COLO668 (cell line): Measurements from ENCODE around the gene LRRC8D.

Experiments
- DNase-seq: peaks from one replicate; lab custom pipeline; 2025; ENCODE audit not compliant: unreplicated experiment; lab: John Stamatoyannopoulos, UW

LRRC8D gene

DNA sequence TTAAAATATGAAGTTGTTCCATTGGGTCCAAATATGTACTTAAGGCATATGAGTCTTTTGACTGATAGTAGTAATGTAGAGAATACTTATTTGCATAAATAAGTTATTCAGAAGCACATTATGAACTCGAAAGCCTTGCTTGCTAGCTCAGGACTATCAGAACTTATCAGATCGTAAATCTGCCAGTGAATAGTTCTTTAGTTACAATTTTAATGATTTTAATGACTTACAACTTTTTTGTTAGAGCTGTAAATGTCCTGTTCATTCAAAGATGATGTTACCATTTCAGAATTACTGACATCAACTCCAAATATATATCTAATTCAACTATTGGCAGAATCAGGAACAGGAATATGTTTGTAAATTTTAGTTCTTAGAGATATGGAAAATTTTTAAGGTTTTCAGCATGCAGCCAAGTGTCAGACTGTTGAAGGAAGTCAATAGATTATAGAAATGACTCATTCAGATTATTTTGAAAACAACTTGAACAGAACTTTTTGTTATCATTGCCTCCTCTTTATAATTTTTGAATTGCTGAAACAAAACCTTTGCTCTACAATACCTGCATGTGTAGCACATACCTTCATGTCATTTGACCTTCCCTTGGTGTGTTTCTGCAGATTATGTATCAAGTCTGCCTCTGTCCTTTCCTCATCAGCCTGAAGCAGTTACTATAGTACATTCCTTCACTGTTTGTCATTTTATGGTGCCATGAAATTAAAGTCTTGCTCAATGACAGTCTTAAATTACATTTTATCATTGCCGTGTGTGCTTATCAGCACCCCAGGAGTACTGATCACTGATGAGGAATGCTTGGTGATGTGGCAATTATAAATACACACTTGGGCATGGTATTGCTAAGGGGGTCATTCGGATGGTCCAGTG lies 44.9 kb downstream of the LRRC8D start:
- no peak for DNase-seq

DNA sequence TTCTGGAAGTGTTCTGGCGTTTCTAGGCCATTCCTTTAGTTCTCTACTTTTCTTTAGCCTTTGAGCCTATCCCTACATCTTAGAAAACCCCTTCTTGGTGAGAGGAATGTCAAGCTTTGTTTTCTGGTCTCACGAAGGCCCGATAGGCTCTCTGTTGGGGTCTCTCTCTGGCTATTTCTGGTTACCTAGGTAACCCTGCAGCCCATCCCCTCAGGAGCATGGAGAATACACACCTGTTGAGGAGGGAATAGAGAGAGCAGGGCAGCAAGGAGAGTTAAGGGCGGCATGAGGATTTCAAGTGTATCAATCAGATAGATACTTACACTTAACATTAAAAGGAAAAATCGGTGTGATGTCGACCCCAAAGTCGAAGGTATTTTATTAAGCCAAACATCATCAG lies 45.7 kb downstream of the LRRC8D start:
- DNase-seq = no peak

GRCh38 chr1:89870998-89871397 lies 50.2 kb downstream of the LRRC8D start:
- no peak for DNase-seq

GRCh38 chr1:89871768-89872473 lies 51.1 kb downstream of the LRRC8D start:
- no peak for DNase-seq

- no peak for DNase-seq
Measured at GRCh38 chr1:89872567-89872966, 51.7 kb downstream of the LRRC8D start.

DNA sequence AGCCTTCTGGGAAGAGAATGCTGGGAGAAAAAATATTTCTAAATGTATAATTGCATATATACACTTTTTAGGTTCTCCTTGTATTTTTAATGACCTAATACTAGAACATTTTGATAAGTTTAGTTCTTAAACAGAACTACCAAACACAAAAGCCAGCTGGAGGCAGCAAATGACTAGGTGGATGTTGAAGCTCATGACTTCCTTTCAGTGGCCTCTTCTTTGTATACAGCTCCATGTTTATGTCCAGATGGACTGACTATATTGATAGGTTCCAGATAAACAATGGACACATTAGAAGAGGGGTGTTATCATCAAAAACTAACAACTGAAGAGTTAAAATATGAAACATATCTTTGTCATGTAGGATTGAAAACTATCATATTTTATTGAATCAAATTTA lies 52.5 kb downstream of the LRRC8D start:
- DNase-seq = no peak

GRCh38 chr1:89873770-89874169 lies 52.9 kb downstream of the LRRC8D start:
- DNase-seq = no peak

DNA sequence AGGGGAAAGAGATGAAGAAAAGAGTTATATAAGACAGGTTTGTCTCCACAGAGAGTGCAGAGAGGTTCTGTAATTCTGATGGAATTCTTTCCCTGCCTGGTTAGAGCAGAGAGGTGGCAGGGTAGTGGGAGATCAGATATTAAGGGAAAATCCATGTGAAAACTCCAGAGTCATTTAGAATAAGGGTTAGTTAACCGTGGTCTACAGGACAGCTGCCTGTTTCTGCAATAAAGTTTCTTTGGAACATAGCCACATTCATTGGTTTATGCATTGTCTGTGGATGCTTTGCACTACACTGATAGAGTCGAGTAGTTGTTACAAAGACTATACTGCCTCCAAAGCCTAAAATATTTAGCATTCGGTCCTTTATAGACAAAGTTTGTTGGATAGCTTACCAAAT lies 55.6 kb downstream of the LRRC8D start:
- DNase-seq = no peak

- no peak for DNase-seq
Measured at GRCh38 chr1:89877756-89878155, 56.9 kb downstream of the LRRC8D start.

DNA sequence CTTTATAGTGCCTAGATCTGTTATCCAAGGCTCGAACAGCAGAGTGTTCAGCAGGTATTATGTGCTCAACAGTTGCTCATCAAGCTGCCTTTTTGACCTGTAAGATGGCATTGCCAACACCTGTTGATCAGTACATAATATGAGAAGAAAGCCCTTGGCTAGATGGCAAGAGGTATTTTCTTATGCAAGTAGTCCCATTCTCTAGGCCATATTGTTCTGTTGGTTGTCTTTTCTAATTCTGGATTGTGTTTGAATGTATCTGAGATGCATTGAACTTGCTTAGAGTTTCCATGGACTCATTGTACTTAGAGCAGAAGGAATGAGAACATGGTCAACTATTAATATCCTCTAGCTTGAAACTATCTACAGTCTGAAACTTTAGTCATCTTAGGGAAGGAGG lies 57.4 kb downstream of the LRRC8D start:
- DNase-seq = no peak

GRCh38 chr1:89880679-89881078 lies 59.8 kb downstream of the LRRC8D start:
- no peak for DNase-seq

- no peak for DNase-seq
Measured at GRCh38 chr1:89881415-89882058, 60.7 kb downstream of the LRRC8D start.

GRCh38 chr1:89882348-89883029 lies 61.7 kb downstream of the LRRC8D start:
- DNase-seq = no peak

DNA sequence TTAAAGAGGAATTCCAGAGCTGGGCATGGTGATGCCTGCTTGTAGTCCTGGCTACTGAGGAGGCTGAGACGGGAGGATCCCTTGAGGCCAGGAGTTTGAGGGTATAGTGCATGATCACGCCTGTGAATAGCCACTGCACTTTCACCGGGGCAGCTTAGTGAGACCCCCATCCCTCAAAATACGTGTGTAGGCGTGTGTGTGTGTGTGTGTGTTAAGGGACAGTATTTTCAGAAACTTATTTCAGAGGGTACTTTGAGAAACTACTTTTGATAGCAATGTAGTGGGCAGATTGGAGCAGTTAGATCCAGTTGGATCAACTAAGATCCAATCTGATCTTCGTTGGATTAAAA lies 62.2 kb downstream of the LRRC8D start:
- no peak for DNase-seq

DNA sequence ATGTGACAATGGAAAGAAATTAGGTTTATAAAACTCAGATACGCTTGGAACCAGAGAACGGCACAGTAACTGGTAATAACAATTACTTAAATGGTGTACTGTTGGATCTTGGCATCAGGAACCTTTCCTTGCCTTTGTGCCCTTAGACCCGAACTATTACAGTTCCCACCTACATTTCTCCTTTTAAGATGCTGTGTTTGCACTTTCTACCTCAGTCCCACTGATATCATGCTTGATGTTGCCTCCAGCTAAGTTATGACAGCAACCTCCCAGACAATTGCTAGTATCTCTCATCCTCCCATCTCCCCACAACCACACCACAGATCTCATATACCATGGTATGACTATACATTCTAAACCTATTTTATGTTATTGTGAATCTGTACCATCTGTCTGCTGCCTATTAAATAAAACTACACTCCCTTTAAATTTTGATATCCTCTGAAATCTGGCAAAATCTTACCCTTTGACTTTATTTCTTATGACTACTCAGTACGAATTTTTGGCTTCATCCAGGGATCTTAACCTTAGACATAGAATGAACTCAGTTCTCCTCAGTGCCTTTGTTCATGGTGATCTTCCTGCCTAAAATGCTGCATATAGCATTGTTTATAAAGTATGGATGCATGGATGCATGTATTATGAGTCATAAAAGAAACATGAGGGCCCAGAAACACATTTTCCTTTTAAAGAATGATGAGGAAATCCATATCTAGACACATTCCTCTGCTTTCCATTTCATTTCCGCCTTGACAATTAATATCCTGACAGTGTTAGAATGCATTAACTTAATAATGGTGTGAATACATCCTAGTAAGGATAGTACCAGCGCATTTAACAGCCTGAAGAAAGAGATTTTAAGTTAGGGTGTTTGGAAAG lies 64.1 kb downstream of the LRRC8D start:
- no peak for DNase-seq

GRCh38 chr1:89887270-89887669 lies 66.4 kb downstream of the LRRC8D start:
- no peak for DNase-seq

- DNase-seq = no peak
Measured at GRCh38 chr1:89887713-89888112, 66.9 kb downstream of the LRRC8D start.

- DNase-seq = no peak
Measured at GRCh38 chr1:89888480-89889322, 67.9 kb downstream of the LRRC8D start.

DNA sequence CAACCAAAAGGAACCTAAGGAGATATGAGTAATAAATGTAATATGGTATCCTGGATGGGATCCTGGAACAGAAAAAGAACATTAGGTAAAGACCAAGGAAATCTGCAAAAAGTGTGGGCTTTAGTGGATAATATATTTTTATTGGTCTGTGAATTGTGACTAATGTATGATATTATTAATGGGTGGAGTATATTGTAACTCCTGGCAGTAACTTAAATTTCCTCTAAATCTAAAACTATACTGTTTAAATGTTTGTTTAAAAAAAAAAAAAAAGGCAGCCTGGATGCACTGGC lies 68.4 kb downstream of the LRRC8D start:
- DNase-seq = no peak
